Measurements from ENCODE around the gene RCN1.

RCN1 gene

DNA sequence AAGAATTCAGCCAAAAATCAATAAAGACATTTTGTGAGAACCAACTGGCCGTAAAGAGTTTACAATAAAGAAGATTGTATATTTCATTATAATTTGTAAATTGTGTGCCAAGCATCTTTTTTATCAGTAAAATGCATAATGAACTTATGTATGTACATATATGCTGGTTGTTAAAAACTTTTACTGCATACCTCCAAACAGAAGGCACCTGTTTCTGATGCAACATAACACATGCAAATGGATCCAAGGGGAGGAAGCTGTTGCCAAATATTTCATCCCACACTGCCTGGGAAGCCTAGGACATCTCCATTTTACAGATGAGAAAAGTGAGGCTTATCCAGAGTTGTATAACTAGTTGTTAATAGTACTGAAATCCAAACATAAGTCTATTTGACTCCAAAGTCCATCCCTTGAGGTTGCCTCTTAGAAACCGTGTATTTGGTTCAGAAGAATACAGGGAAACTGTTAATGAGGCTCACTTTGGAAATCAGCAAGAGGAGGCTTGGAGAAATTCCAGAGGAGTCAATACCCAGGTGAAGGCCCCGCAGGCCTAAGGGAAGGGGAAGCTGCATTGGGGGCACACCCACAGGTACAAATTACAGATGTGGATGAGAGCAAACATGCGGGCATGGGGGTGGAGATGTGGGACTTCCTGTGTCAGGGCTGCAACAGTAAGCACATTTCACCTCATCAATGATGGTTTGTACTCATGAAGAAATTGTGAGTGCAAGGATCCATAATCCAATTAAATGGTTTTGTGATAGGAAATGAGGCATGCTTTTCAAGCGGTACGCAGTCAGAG is 51.1 kb downstream of the RCN1 start:
- no peak for DNase-seq (ENCODE audit: extremely low read depth, low read depth)
- TF ChIP-seq, protein P1, sequence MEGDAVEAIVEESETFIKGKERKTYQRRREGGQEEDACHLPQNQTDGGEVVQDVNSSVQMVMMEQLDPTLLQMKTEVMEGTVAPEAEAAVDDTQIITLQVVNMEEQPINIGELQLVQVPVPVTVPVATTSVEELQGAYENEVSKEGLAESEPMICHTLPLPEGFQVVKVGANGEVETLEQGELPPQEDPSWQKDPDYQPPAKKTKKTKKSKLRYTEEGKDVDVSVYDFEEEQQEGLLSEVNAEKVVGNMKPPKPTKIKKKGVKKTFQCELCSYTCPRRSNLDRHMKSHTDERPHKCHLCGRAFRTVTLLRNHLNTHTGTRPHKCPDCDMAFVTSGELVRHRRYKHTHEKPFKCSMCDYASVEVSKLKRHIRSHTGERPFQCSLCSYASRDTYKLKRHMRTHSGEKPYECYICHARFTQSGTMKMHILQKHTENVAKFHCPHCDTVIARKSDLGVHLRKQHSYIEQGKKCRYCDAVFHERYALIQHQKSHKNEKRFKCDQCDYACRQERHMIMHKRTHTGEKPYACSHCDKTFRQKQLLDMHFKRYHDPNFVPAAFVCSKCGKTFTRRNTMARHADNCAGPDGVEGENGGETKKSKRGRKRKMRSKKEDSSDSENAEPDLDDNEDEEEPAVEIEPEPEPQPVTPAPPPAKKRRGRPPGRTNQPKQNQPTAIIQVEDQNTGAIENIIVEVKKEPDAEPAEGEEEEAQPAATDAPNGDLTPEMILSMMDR (IDR thresholded peaks at IDR 0.05; ENCODE audit: low read depth, low read length), result no peak

DNA sequence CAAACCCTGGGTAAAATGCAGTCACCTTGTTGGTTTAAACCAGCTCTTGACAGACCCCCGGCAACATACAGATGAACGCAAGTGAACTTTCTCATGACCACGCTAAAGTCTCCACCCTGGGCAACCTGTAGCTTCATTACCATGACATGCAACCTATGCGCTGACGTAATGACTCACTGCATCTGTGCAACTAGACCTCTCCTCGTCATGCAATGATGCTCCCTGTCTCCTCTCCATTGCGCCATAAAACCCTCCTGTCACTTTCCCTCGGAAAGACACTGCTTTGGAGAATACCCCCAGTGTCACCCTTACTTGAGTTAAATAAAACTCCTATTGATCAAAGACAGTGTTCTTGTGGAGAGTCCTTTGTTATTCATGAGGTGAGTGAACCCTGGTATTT is 52.5 kb downstream of the RCN1 start:
- TF ChIP-seq, protein P1 (IDR thresholded peaks at IDR 0.05; ENCODE audit: low read depth, low read length), result no peak
- no peak for DNase-seq (ENCODE audit: extremely low read depth, low read depth)

DNA sequence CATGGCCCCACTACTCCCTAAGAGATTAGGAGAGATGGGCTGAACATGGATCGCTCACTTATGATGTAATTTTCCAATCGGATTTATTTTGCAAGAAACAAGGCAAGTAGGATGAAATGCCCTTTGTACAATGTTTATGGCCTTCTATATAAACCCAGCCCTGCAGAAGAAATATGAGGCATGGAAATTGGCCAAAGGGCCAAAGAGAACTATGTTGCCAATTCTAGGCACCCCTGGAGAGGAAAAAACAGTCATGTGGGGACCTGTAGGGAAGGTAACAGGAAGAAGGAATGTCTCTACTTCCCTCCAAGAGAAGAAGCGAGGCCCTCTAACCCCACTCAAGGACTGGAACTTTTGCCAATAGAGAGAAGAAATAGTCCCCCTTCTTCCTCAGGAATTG is 54.4 kb downstream of the RCN1 start:
- no peak for DNase-seq (ENCODE audit: extremely low read depth, low read depth)
- TF ChIP-seq, protein P1 (IDR thresholded peaks at IDR 0.05; ENCODE audit: low read depth, low read length), result no peak

DNA sequence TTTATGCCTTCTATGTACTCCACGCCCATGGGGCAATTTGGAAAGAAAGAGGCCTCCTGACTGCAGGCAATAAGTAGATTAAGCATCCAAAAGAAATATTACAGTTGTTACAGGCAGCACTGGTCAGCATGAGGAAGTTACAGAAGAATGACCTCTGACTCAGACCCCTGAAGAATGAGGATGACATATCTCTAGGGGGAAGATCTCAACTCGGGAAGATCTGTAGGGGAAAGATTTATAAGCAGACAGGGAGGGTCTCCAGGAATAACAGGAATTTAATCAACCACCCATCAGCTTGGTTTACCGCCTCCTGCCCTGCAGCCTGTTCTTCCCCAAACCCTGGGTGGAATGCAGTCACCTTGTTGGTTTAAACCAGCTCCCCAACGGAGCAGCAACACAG is 58.0 kb downstream of the RCN1 start:
- TF ChIP-seq, protein P1 (IDR thresholded peaks at IDR 0.05; ENCODE audit: low read depth, low read length), result no peak
- DNase-seq (ENCODE audit: extremely low read depth, low read depth), result no peak

DNA sequence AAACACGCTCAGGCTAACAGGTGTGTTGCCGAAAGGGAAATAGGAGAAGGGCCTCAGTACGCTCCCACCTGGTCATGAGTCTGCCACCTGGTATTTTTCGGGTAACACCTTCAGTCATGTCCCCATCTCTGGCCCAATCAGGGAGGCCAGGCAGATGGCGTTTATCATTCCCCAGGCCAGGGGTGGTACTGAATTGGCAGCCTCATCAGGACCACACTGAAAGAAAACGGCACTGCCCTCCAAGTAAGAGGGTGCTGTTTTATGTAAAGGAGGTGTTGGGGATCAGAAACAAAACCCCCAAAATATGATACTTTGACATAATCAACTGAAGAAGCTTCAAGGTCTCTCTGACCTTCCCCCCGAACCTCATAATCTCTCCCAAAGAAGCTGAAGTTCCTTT is 58.9 kb downstream of the RCN1 start:
- no peak for DNase-seq (ENCODE audit: extremely low read depth, low read depth)
- TF ChIP-seq, protein P1 (IDR thresholded peaks at IDR 0.05; ENCODE audit: low read depth, low read length), result no peak

DNA sequence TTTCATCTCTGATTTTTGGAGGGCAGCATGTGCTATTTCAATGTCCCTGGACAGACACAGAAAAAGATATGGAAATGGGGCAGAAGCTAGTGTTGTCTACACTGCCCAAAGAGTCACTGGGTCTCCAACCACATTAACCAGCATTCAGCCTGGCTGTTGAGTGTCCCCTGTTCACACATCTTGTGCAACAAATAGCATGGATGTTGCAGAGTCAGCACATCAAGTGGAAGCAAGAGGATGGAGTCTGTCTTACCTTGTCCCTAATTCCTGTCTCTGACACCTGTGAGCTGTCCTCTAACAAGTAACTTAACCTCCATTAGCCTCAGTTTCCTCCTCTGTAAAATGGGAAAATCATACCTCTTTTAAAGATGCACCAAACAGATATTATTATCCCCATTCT is 60.2 kb downstream of the RCN1 start:
- no peak for DNase-seq (ENCODE audit: extremely low read depth, low read depth)
- TF ChIP-seq, protein P1 (IDR thresholded peaks at IDR 0.05; ENCODE audit: low read depth, low read length), result no peak

DNA sequence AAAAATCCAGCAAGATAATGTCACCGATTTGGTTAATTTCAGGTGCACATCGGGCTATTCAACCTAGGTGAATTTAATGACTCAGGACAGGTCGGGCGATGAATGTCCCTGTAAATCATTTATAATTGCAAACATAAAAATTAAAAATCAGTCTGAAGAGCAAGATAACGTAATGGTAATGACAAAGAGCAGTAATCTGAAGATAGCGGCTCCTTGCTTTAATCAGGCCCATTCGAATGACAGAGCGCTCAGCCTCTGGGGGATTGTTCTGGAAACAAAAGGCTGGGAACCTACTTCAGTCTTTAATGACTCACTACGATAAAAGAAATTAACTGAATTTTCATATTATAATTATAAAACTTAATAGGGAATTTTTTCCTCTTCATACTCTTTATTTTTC is 61.3 kb downstream of the RCN1 start:
- TF ChIP-seq, protein P1 (IDR thresholded peaks at IDR 0.05; ENCODE audit: low read depth, low read length), result no peak
- DNase-seq (ENCODE audit: extremely low read depth, low read depth), result no peak
